ENCODE results near the gene TFRC. TPM values are rescaled to one million over a fixed set of nuclear protein-coding genes. Genes with fewer than 3 reads are reported as not detected.
"Not testable (repeated sequence)": the region's sequence is repeated elsewhere in the genome, so short reads cannot be mapped to it uniquely, and the experiment has no call there.

TFRC gene
- total and polyA plus RNA-seq, 2 experiments from 2014 or later = 136 to 278 TPM

DNA sequence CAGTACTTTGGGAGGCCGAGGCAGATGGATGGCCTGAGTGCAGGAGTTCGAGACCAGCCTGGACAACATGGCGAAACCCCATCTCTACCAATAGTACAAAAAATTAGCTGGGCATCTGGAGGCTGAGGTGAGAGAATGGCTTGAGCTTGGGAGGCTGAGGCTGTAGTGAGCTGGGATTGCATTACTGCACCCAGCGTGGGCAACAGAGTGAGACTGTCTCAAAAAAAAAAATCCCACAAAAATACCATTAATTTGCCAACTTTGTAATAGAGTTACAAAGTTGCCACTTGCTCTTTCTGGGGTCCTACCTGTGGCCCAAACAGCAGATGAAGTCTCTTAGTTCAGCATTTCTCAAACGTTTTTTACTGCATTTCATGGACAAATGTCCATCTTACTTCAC is 6.0 kb upstream of the TFRC start:
- TF ChIP-seq EZH2phosphoT487 (IDR thresholded peaks at IDR 0.05; ENCODE audit: low read depth, severe bottlenecking, unreplicated experiment) = no peak
- TF ChIP-seq EZH2 (IDR thresholded peaks at IDR 0.05; ENCODE audit: borderline replicate concordance) = no peak
- TF ChIP-seq, protein P1, sequence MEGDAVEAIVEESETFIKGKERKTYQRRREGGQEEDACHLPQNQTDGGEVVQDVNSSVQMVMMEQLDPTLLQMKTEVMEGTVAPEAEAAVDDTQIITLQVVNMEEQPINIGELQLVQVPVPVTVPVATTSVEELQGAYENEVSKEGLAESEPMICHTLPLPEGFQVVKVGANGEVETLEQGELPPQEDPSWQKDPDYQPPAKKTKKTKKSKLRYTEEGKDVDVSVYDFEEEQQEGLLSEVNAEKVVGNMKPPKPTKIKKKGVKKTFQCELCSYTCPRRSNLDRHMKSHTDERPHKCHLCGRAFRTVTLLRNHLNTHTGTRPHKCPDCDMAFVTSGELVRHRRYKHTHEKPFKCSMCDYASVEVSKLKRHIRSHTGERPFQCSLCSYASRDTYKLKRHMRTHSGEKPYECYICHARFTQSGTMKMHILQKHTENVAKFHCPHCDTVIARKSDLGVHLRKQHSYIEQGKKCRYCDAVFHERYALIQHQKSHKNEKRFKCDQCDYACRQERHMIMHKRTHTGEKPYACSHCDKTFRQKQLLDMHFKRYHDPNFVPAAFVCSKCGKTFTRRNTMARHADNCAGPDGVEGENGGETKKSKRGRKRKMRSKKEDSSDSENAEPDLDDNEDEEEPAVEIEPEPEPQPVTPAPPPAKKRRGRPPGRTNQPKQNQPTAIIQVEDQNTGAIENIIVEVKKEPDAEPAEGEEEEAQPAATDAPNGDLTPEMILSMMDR (IDR thresholded peaks at IDR 0.05; ENCODE audit: poor library complexity) = no peak
- Histone ChIP-seq H3K79me2 (no peaks in the 10 kb centered on the region), H2AFZ (no peak overlapping the region), H3K9me2 (replicated peaks; ENCODE audit: insufficient read depth) (no peaks in the 10 kb centered on the region), H3K4me1 (ENCODE audit: insufficient read depth) (no peaks in the 10 kb centered on the region), H3K4me2 (no peak overlapping the region), H3K27me3 (no peaks in the 10 kb centered on the region), H4K20me1 (ENCODE audit: insufficient read depth, poor library complexity, severe bottlenecking) (no peaks in the 10 kb centered on the region), H3K36me3 (replicated peaks; ENCODE audit: insufficient read depth, low read depth) (no peaks in the 10 kb centered on the region), H3K4me3 (no peak overlapping the region), H3K9me3 (ENCODE audit: low read depth) (no peaks in the 10 kb centered on the region), H3K27ac (no peak overlapping the region)
- no peak for DNase-seq (ENCODE audit: low spot score)
- WGBS (ENCODE audit: low lambda C conversion rate, missing lambda C conversion rate) = 73% methylated on average over 5 of the region's 5 CpGs

DNA sequence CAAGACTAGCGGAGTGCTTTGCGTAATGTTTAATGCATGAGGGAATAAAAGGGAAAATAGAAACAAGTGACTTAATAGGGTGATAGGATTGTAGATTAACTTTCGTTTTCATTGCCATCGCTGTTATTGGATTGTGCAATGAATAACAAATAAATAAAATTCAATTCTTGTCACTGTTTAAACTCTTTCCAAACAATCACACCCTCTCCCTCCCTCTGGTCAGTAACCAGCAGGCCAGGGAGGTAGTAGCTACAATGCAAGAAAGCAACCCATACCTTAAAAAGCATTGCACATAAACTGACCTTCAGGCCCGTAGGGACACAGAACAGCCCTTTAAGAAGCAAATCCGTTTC is 705 bp upstream of the TFRC start:
- H3K9me3 ChIP-seq (ENCODE audit: low read depth) = no peaks in the 10 kb centered on the region
- H3K9me2 ChIP-seq (replicated peaks; ENCODE audit: insufficient read depth) = no peaks in the 10 kb centered on the region
- 76% methylated on average over 6 of the region's 6 CpGs for WGBS (ENCODE audit: low lambda C conversion rate, missing lambda C conversion rate)
- no peak for TF ChIP-seq EZH2phosphoT487 (IDR thresholded peaks at IDR 0.05; ENCODE audit: low read depth, severe bottlenecking, unreplicated experiment)
- TF ChIP-seq, protein P1 (IDR thresholded peaks at IDR 0.05; ENCODE audit: poor library complexity) = no peak
- TF ChIP-seq EZH2 (IDR thresholded peaks at IDR 0.05; ENCODE audit: borderline replicate concordance) = no peak
- no peak overlapping the region for H3K27ac ChIP-seq
- peak overlapping the region; percentile 94 for H3K4me2 ChIP-seq
- H3K27me3 ChIP-seq = no peaks in the 10 kb centered on the region
- DNase-seq (ENCODE audit: low spot score) = no peak
- peaks cover 34% of the 10 kb centered on the region for H4K20me1 ChIP-seq (ENCODE audit: insufficient read depth, poor library complexity, severe bottlenecking)
- H3K4me1 ChIP-seq (ENCODE audit: insufficient read depth) = peaks cover 10% of the 10 kb centered on the region
- no peaks in the 10 kb centered on the region for H3K36me3 ChIP-seq (replicated peaks; ENCODE audit: insufficient read depth, low read depth)
- H2AFZ ChIP-seq = peak overlapping the region; percentile 85
- peaks cover 41% of the 10 kb centered on the region for H3K79me2 ChIP-seq
- H3K4me3 ChIP-seq = peak overlapping the region; percentile 39

DNA sequence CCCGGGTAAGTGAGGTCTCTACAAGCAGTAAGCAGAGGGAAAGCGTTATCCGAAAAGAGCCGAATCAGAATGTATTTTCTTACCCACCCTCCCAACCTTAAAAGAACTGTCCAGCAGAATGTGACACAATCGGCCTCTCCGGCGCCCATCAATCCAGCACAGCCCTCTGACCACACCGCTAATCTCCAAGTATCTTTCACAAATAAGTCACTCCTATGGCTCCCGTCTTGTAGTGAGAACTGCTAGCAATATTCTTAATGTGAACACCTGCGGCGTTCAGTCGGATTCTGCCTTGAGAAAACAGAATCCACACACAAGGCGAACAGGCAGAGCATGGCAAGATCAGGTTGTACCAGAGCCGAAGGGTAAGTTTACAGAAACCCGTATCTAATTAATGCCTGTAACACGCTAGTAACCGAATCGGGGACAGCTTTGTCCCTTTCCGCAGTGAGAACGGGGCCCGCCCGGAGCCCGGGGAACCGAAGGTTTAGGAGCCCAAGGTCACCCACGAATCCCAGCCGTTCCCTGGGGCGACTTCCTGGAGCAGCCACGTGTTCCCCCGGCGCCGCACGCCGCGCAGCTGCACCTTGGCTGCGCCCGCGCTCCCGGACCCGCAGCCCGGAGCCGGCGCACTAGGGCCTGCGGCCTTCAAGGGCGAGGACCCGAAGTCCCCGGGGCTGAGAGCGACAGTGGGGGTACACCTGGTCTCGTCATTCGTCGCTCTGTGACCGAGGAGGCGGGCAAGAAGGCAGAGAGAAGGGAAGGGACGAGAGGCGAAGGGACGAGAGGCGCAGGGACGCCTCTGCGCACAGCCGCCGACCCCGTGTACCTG is 672 bp downstream of the TFRC start:
- peaks cover 10% of the 10 kb centered on the region for H3K4me1 ChIP-seq (ENCODE audit: insufficient read depth)
- no peaks in the 10 kb centered on the region for H3K36me3 ChIP-seq (replicated peaks; ENCODE audit: insufficient read depth, low read depth)
- peaks cover 43% of the 10 kb centered on the region for H4K20me1 ChIP-seq (ENCODE audit: insufficient read depth, poor library complexity, severe bottlenecking)
- H3K79me2 ChIP-seq = peaks cover 55% of the 10 kb centered on the region
- under 1% methylated on average over 45 of the region's 61 CpGs for WGBS (ENCODE audit: low lambda C conversion rate, missing lambda C conversion rate)
- peak overlapping the region; percentile 94 for H3K4me2 ChIP-seq
- H3K9me3 ChIP-seq (ENCODE audit: low read depth) = no peaks in the 10 kb centered on the region
- peak overlapping the region; percentile 89 for H3K4me3 ChIP-seq
- no peaks in the 10 kb centered on the region for H3K27me3 ChIP-seq
- no peaks in the 10 kb centered on the region for H3K9me2 ChIP-seq (replicated peaks; ENCODE audit: insufficient read depth)
- TF ChIP-seq, protein P1 (IDR thresholded peaks at IDR 0.05; ENCODE audit: poor library complexity) = no peak
- TF ChIP-seq EZH2 (IDR thresholded peaks at IDR 0.05; ENCODE audit: borderline replicate concordance) (no peak), EZH2phosphoT487 (IDR thresholded peaks at IDR 0.05; ENCODE audit: low read depth, severe bottlenecking, unreplicated experiment) (no peak)
- peak overlapping the region; percentile 96 for H3K27ac ChIP-seq
- H2AFZ ChIP-seq = peak overlapping the region; percentile 85
- DNase-seq (ENCODE audit: low spot score) = peak; percentile 84

DNA sequence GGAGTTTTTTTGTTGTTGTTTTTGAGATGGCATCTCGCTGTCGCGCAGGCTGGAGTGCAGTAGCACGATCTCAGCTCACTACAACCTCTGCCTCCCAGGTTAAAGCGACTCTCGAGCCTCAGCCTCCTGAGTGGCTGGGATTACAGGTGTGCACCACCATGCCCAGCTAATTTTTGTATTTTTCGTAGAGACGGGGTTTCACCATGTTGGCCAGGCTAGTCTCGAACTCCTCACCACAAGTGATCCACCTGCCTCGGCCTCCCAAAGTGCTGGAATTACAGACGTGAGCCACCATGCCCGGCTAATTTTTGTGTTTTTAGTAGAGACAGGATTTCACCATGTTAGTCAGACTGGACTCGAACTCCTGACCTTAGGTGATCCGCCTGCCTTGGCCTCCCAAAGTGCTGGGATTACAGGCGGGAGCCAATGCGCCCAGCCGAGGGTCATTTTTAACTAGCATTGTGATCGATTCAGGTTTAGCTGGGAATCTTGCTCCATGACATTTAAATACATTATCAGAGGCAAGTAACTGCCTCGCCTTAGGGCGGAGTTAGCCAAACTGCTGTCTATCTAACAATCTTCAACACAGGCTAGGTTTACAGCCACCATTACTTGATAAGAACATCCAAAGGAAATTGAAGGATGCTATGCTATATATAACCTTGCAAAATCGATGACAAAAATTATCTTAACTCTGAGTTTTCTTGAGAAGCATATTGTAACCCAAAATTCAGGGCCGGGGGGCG is 1.6 kb downstream of the TFRC start:
- peak overlapping the region; percentile 89 for H3K4me3 ChIP-seq
- peaks cover 64% of the 10 kb centered on the region for H3K79me2 ChIP-seq
- H3K4me1 ChIP-seq (ENCODE audit: insufficient read depth); H3K9me2 ChIP-seq (replicated peaks; ENCODE audit: insufficient read depth); H3K27me3 ChIP-seq; DNase-seq (ENCODE audit: low spot score); H3K36me3 ChIP-seq (replicated peaks; ENCODE audit: insufficient read depth, low read depth); H3K9me3 ChIP-seq (ENCODE audit: low read depth); H2AFZ ChIP-seq: not testable (repeated sequence)
- WGBS (ENCODE audit: low lambda C conversion rate, missing lambda C conversion rate) = 81% methylated on average over 23 of the region's 23 CpGs
- H4K20me1 ChIP-seq (ENCODE audit: insufficient read depth, poor library complexity, severe bottlenecking) = peaks cover 43% of the 10 kb centered on the region
- peak overlapping the region; percentile 94 for H3K4me2 ChIP-seq
- peak overlapping the region; percentile 96 for H3K27ac ChIP-seq

All from hepatocyte (in vitro differentiated cells).